Right lobe of liver (tissue), 6 donors: Measurements from ENCODE around the gene FGF22. TPM values are rescaled to one million over a fixed set of nuclear protein-coding genes. Genes with fewer than 3 reads are reported as not detected.

ENCODE experiments used
- ATAC-seq, 4 donors: fragments of 200-7000 bp; cut with Tn5 transposase; one replicate each; pipeline ENCODE4 v1.9.1; 2020; ENCODE audit warnings: mild to moderate bottlenecking in 4 of 4, moderate library complexity in 4 of 4
- DNase-seq, 3 donors: peaks; one replicate each; pipeline ENCODE4 v3.0.0-alpha.2; 2020
- H3K27ac ChIP-seq, 3 donors: fragments of 200-600 bp; one replicate each; pipeline ENCODE4 v1.8.0; 2022
- H3K27me3 ChIP-seq, 2 donors: fragments of 200-600 bp; one replicate each; pipeline ENCODE4 v1.8.0; 2022
- H3K36me3 ChIP-seq, 4 donors: fragments of 200-600 bp; sonication (generic) in 1 of 4; one replicate each; pipeline versions ENCODE4 v1.5.1 to v1.8.0; 2017 to 2022; ENCODE audit warnings: control low read depth in 1 of 4
- H3K4me1 ChIP-seq, 4 donors: fragments of 200-600 bp; sonication (generic) in 1 of 4; one replicate each; pipeline versions ENCODE4 v1.5.1 to v1.8.0; 2017 to 2022; ENCODE audit warnings: control low read depth in 1 of 4
- H3K4me3 ChIP-seq, 3 donors: fragments of 200-600 bp; one replicate each; pipeline ENCODE4 v1.8.0; 2022
- H3K9me3 ChIP-seq, 4 donors: fragments of 200-600 bp; sonication (generic) in 1 of 4; one replicate each; pipeline versions ENCODE4 v1.5.1 to v1.8.0; 2017 to 2022; ENCODE audit warnings: control low read depth in 1 of 4
- CTCF ChIP-seq, 4 donors: fragments of 200-600 bp in 3 of 4; fragments of 450-650 bp in 1 of 4; IDR thresholded peaks; one replicate each; pipeline versions ENCODE4 v1.5.1 to v1.8.0; 2016 to 2022; ENCODE audit warnings: antibody characterized with exemption in 4 of 4, mild to moderate bottlenecking in 2 of 4
- POLR2A ChIP-seq: fragments of 450-650 bp; IDR thresholded peaks from one replicate; pipeline ENCODE4 v1.6.1; 2017; ENCODE audit warnings: antibody characterized with exemption, mild to moderate bottlenecking
- WGBS: methylation state at CpG from one replicate; pipeline ENCODE4 v1.1.6; 2018; ENCODE audit warnings: low coverage, low lambda C conversion rate; ENCODE audit not compliant: insufficient coverage; ENCODE audit errors: missing lambda C conversion rate; 5-methylcytosine and 5-hydroxymethylcytosine counted together
- intact Hi-C, 2 donors: fragments of 100-400 bp; cut with DNase I; formaldehyde crosslinking; loops; one replicate each; pipeline versions ENCODE4 v1.11.2 to v1.14.1; 2022
- total RNA-seq, 6 experiments: library from RNA; depleted of rRNA in 2 of 6; stranded (reverse); fragments of >200 nt in 2 of 6; fragmentation: NEBNext Ultra II Directional in 3 of 6; extraction: Animal tissue kit (Norgen Biotek cat#: 25700) in 3 of 6; gene quantifications; one replicate each; pipeline versions ENCODE4 v1.1.0 to v1.2.4, GENCODE V29; 2016 to 2023
- donor health status: DM: no; HTN: yes; CAD: no.
- donor health status: DM: no; HTN: no; CAD: no.
- donor health status: DM: no; HTN: no; CAD: no.
- donor health status: DM: no; HTN: yes; CAD: no.
- donor health status: DM: no; HTN: yes; CAD: no.

The FGF22 gene
- total RNA-seq, 6 experiments from 2014 or later = 0.15 TPM; not detected in 5

- Histone ChIP-seq H3K27ac (no peak overlapping the region), H3K4me3 (no peak overlapping the region), H3K9me3 (no peaks in the 10 kb centered on the region), H3K4me1 (no peaks in the 10 kb centered on the region), H3K36me3 (peaks cover 0 to 52% (median 16%) of the 10 kb centered on the region in 4 donors), H3K27me3 (no peaks in the 10 kb centered on the region)
- DNase-seq (no peak), ATAC-seq (no peak)
- WGBS = no CpG with 5 or more reads among the region's 24 CpGs
- intact Hi-C loops = no loop called here
- no peak for TF ChIP-seq POLR2A
- TF ChIP-seq CTCF (IDR thresholded peaks at IDR 0.05) = no peak
These were observed 17.9 kb upstream of the FGF22 start for GRCh38 chr19:621819-622218.

- ATAC-seq (no peak), DNase-seq (no peak)
- intact Hi-C loops = no loop called here
- Histone ChIP-seq H3K27ac (no peak overlapping the region), H3K4me1 (no peaks in the 10 kb centered on the region), H3K9me3 (no peaks in the 10 kb centered on the region), H3K27me3 (no peaks in the 10 kb centered on the region), H3K4me3 (no peak overlapping the region), H3K36me3 (peaks cover 0 to 52% (median 16%) of the 10 kb centered on the region in 4 donors)
- TF ChIP-seq CTCF (IDR thresholded peaks at IDR 0.05) = no peak
- no peak for TF ChIP-seq POLR2A
- no CpG with 5 or more reads among the region's 37 CpGs for WGBS
These were observed 17.0 kb upstream of the FGF22 start for GRCh38 chr19:622666-623065.

- intact Hi-C loops = no loop called here
- Histone ChIP-seq H3K4me1 (no peaks in the 10 kb centered on the region), H3K4me3 (no peak overlapping the region), H3K9me3 (no peaks in the 10 kb centered on the region), H3K36me3 (peaks cover 0 to 52% (median 16%) of the 10 kb centered on the region in 4 donors), H3K27ac (no peak overlapping the region), H3K27me3 (no peaks in the 10 kb centered on the region)
- whole genome bisulfite sequencing = 70% methylated on average over 2 of the region's 44 CpGs
- DNase-seq = no peak
- no peak for TF ChIP-seq CTCF (IDR thresholded peaks at IDR 0.05)
- TF ChIP-seq POLR2A = no peak
- no peak for ATAC-seq
These were observed 16.3 kb upstream of the FGF22 start for GRCh38 chr19:623175-623916.

GRCh38 chr19:623974-624373 is 15.7 kb upstream of the FGF22 start:
- Histone ChIP-seq H3K9me3 (no peaks in the 10 kb centered on the region), H3K36me3 (peaks cover 0 to 54% (median 13%) of the 10 kb centered on the region in 4 donors), H3K27me3 (no peaks in the 10 kb centered on the region), H3K4me1 (no peaks in the 10 kb centered on the region), H3K4me3 (no peak overlapping the region), H3K27ac (no peak overlapping the region)
- ATAC-seq = no peak
- intact Hi-C loops = no loop called here
- DNase-seq = no peak
- TF ChIP-seq CTCF (IDR thresholded peaks at IDR 0.05) (no peak), POLR2A (no peak)
- 81% methylated on average over 7 of the region's 24 CpGs for WGBS
